BJ (cell line): ENCODE data around the gene PPFIA3. TPM values are rescaled to one million over a fixed set of nuclear protein-coding genes. Genes with fewer than 3 reads are reported as not detected.

Experiments
- CTCF ChIA-PET: fragments of 350-600 bp; formaldehyde crosslinking; extraction: SDS; loops from one replicate; lab custom pipeline; 2021; ENCODE audit warnings: antibody characterized with exemption, inconsistent platforms; lab: Yijun Ruan, JAX
- POLR2A ChIA-PET: fragments of 300-600 bp; sonication (Branson Sonifier 250); formaldehyde crosslinking; extraction: SDS; loops from one replicate; lab custom pipeline; 2021; ENCODE audit warnings: antibody characterized with exemption; lab: Charles Lee
- DNase-seq: peaks from one replicate; pipeline ENCODE4 v3.0.0-alpha.2; 2011; ENCODE audit warnings: low read depth
- H3K27me3 ChIP-seq: 2 replicates; pipeline ENCODE4 v1.6.0; 2011; ENCODE audit warnings: low read length; ENCODE audit not compliant: control insufficient read depth, insufficient read depth
- H3K36me3 ChIP-seq: 2 replicates; pipeline ENCODE4 v1.5.1; 2011; ENCODE audit warnings: low read length; ENCODE audit not compliant: control insufficient read depth, insufficient read depth
- H3K4me3 ChIP-seq: 2 replicates; pipeline ENCODE4 v1.5.1; 2011; ENCODE audit warnings: low read depth, mild to moderate bottlenecking, control low read depth, low read length
- polyA plus RNA-seq: library from polyadenylated mRNA; depleted of rRNA; stranded (reverse); fragments of >200 nt; gene quantifications from 2 replicates; pipeline ENCODE4 v1.2.3, GENCODE V29; 2011; rRNA removed
- small RNA-seq: library from RNA; depleted of rRNA; stranded (forward); fragments of <200 nt; gene quantifications from one replicate; pipeline ENCODE3, GENCODE V24; 2012; ENCODE audit warnings: low replicate concordance, low read depth; ENCODE audit not compliant: insufficient read length
- TF ChIP-seq, protein P1 (sequence below): IDR thresholded peaks from 2 replicates; pipeline ENCODE4 v1.5.1; 2011; ENCODE audit warnings: low read depth, mild to moderate bottlenecking, control low read depth, inconsistent platforms, low read length, moderate library complexity; ENCODE audit not compliant: insufficient read depth

The PPFIA3 gene
- polyA plus RNA-seq, 1 experiment = 1.4 TPM

DNA sequence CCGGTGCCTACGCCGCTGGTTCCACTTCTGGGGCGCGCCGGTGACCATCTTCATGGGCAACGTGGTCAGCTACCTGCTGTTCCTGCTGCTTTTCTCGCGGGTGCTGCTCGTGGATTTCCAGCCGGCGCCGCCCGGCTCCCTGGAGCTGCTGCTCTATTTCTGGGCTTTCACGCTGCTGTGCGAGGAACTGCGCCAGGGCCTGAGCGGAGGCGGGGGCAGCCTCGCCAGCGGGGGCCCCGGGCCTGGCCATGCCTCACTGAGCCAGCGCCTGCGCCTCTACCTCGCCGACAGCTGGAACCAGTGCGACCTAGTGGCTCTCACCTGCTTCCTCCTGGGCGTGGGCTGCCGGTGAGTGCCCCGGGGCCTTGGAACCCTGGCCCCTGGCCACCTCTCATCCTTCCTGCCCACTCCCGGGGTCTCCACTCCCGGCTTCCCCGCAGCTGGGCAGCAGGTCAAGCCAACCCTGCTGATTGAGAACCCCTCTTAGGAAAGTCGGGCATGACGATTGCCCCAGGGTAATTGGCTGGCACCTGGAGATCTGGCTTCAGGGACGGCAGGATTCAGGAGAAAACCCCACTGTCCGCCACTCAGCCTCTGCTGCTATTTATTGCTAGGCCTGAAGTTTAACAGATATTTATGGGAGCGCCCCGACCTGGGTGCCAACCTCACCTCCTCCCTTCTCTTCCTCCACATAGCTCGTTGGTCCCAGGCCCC, 77.3 kb downstream of the PPFIA3 start:
- TF ChIP-seq, protein P1, sequence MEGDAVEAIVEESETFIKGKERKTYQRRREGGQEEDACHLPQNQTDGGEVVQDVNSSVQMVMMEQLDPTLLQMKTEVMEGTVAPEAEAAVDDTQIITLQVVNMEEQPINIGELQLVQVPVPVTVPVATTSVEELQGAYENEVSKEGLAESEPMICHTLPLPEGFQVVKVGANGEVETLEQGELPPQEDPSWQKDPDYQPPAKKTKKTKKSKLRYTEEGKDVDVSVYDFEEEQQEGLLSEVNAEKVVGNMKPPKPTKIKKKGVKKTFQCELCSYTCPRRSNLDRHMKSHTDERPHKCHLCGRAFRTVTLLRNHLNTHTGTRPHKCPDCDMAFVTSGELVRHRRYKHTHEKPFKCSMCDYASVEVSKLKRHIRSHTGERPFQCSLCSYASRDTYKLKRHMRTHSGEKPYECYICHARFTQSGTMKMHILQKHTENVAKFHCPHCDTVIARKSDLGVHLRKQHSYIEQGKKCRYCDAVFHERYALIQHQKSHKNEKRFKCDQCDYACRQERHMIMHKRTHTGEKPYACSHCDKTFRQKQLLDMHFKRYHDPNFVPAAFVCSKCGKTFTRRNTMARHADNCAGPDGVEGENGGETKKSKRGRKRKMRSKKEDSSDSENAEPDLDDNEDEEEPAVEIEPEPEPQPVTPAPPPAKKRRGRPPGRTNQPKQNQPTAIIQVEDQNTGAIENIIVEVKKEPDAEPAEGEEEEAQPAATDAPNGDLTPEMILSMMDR = no peak
- POLR2A ChIA-PET = no interaction called here
- CTCF ChIA-PET = interaction anchor here (0.5 to 3.5 kb wide), 5 partner anchors 17 to 195 kb away, joined by 3 to 31 read pairs (median 3); no protein-coding TSS in a partner anchor
- no peak overlapping the region for H3K4me3 ChIP-seq
- DNase-seq = no peak
- H3K27me3 ChIP-seq = no peaks in the 10 kb centered on the region
- peaks cover 15% of the 10 kb centered on the region for H3K36me3 ChIP-seq

DNA sequence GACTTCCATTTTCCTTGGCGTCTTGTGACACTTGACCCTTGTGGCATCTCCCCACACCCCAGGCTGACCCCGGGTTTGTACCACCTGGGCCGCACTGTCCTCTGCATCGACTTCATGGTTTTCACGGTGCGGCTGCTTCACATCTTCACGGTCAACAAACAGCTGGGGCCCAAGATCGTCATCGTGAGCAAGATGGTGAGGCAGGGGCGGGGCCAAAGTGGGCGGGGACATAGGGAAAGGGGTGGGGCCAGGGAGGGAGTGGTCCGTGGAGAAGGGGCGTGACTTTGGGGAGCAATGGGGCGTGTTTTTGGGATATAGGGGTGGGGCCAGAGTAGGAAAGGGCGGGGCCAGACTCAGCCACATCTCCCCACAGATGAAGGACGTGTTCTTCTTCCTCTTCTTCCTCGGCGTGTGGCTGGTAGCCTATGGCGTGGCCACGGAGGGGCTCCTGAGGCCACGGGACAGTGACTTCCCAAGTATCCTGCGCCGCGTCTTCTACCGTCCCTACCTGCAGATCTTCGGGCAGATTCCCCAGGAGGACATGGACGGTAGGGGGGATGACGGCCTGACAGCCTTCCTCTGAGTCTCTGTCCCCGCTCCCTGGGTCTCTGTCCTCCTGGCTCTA, 81.0 kb downstream of the PPFIA3 start:
- no peaks in the 10 kb centered on the region for H3K27me3 ChIP-seq
- TF ChIP-seq, protein P1 = no peak
- peaks cover 20% of the 10 kb centered on the region for H3K36me3 ChIP-seq
- no peak for DNase-seq
- ChIA-PET POLR2A (no interaction called here), CTCF (interaction anchor here (1.0 to 3.5 kb wide), 4 partner anchors 8 to 103 kb away, joined by 4 to 31 read pairs (median 18); partner anchors contain the start of gene LIN7B)
- no peak overlapping the region for H3K4me3 ChIP-seq

Small RNA genes lying within 50 kb of the gene (small RNA-seq; reads per million reads assigned to genes)
- gene RN7SL708P = not detected

Other genes with a start within 250 kb of the PPFIA3 start
- gene PPP1R15A, start 247.1 kb upstream of the PPFIA3 start, polyA plus RNA-seq = 24.7 and 43.0 TPM in 2 replicates
- 0.07 and 0.10 TPM in 2 replicates for gene TULP2, start 220.8 kb upstream of the PPFIA3 start, polyA plus RNA-seq
- gene NUCB1, start 219.2 kb upstream of the PPFIA3 start, polyA plus RNA-seq = 145 and 305 TPM in 2 replicates
- gene DHDH, start 185.8 kb upstream of the PPFIA3 start, polyA plus RNA-seq = not detected in 2 replicates
- gene BAX, start 164.7 kb upstream of the PPFIA3 start, polyA plus RNA-seq = 141 and 159 TPM in 2 replicates
- 2,664 and 3,340 TPM in 2 replicates for gene FTL, start 154.2 kb upstream of the PPFIA3 start, polyA plus RNA-seq
- gene GYS1, start 126.2 kb upstream of the PPFIA3 start, polyA plus RNA-seq = 36.0 and 49.7 TPM in 2 replicates
- 138 and 221 TPM in 2 replicates for gene RUVBL2, start 125.7 kb upstream of the PPFIA3 start, polyA plus RNA-seq
- not detected in 2 replicates for gene LHB, start 102.5 kb upstream of the PPFIA3 start, polyA plus RNA-seq
- gene CGB3, start 95.2 kb upstream of the PPFIA3 start, polyA plus RNA-seq = not detected in 2 replicates
- gene CGB2, start 87.7 kb upstream of the PPFIA3 start, polyA plus RNA-seq = not detected in 2 replicates
- gene CGB1, start 82.6 kb upstream of the PPFIA3 start, polyA plus RNA-seq = not detected in 2 replicates
- not detected in 2 replicates for gene CGB5, start 75.7 kb upstream of the PPFIA3 start, polyA plus RNA-seq
- gene CGB8, start 70.4 kb upstream of the PPFIA3 start, polyA plus RNA-seq = 0.22 TPM in 1 of 2 replicates, not detected in the other
- gene CGB7, start 61.8 kb upstream of the PPFIA3 start, polyA plus RNA-seq = 0.27 and 0.28 TPM in 2 replicates
- gene NTF4, start 54.7 kb upstream of the PPFIA3 start, polyA plus RNA-seq = 0.10 TPM in 1 of 2 replicates, not detected in the other
- gene KCNA7, start 46.8 kb upstream of the PPFIA3 start, polyA plus RNA-seq = not detected in 2 replicates
- 125 and 268 TPM in 2 replicates for gene SNRNP70, start 34.1 kb upstream of the PPFIA3 start, polyA plus RNA-seq
- gene LIN7B, start 5.2 kb upstream of the PPFIA3 start, polyA plus RNA-seq = 6.7 and 9.4 TPM in 2 replicates
- gene C19orf73, start 401 bp upstream of the PPFIA3 start, polyA plus RNA-seq = 0.67 and 0.94 TPM in 2 replicates
- gene HRC, start 35.9 kb downstream of the PPFIA3 start, polyA plus RNA-seq = 0.07 and 0.25 TPM in 2 replicates
- gene TRPM4, start 38.2 kb downstream of the PPFIA3 start, polyA plus RNA-seq = 12.8 and 17.6 TPM in 2 replicates
- 0.42 and 0.58 TPM in 2 replicates for gene SLC6A16, start 205.6 kb downstream of the PPFIA3 start, polyA plus RNA-seq
- gene CD37, start 215.9 kb downstream of the PPFIA3 start, polyA plus RNA-seq = not detected in 2 replicates
- gene TEAD2, start 242.9 kb downstream of the PPFIA3 start, polyA plus RNA-seq = 23.9 and 37.1 TPM in 2 replicates
- gene DKKL1, start 244.3 kb downstream of the PPFIA3 start, polyA plus RNA-seq = 0.10 and 0.26 TPM in 2 replicates